T-helper 22 cell (primary cell): ENCODE measurements around the gene ZBTB22.
A peak's percentile ranks its signal among the peaks of the same experiment; 100 is the strongest.
"Not testable (repeated sequence)": the region's sequence is repeated elsewhere in the genome, so short reads cannot be mapped to it uniquely, and the experiment has no call there.

Experiments used
- DNase-seq: peaks from one replicate; pipeline ENCODE4 v3.0.0-alpha.2; 2020; ENCODE audit warnings: low read depth

The ZBTB22 gene

DNA sequence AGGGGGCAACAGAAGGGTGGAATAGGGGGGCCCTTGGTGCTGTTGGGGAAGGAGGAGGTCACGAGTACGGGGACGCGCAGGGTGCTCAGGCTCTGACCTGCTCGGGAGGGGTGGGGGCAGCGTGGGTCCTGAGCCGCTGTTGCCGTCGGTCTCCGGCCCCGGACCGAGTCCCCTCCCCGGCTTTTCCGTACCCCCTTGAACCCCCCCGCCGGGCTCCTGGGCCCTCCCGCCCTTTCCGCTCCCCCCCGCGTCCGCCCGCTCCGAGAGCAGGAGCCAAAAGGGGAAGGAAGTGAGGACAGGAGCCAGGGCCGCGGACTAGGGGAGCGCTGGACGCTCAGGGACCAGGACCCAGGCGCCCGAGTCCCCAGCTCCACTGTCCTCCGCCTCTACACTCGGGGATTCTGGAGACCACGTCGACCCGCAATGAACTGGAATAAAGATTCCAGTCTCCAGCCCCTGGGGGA is 18.7 kb downstream of the ZBTB22 start, which contains the start of gene RGL2:
Gene RGL2, minus strand, starts transcription at position 170 of the 464 bp plus-strand sequence. CDS start 332 bp downstream, outside the sequence.
- DNase-seq: peak; percentile 56

DNA sequence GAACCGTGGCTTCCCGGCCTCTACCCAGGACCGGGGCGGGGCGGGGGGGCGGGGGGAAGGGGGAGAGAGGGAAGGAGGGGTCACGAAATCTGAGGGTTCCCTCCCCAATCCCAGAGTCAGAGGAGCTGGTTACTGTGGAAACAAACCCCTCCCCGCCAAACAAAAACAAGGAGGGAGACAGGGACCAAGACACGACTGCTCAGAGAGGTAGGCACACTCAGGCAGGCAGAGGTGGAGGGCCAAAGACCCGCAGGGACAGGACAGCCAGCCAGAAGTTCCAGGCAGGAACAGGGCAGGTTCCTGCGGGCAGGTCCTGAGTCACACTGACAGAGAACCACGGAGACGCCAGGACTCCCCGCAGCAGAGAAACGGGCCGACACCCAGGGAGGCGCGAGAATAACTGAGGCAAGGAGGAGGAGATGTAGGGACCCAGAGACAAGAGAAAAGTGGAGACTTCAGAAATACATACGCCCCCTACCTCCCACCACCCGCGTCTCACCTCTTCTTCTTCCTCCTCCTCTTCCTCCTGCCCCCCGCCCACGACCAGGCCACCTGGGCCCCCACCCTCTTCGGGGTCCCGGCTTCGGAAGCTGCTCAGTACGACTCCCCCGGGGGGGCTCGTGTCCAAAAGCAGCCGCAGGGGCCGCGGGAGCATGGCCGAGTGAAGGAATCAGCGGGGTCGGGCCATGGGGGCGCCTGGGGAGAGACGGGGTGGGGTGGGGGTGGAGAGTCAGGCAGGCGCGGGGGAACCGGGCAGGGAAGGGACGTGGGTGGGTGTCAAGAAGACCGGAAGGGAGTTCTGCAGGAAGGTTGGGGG is 19.4 kb downstream of the ZBTB22 start:
- DNase-seq: peak; percentile 61

DNA sequence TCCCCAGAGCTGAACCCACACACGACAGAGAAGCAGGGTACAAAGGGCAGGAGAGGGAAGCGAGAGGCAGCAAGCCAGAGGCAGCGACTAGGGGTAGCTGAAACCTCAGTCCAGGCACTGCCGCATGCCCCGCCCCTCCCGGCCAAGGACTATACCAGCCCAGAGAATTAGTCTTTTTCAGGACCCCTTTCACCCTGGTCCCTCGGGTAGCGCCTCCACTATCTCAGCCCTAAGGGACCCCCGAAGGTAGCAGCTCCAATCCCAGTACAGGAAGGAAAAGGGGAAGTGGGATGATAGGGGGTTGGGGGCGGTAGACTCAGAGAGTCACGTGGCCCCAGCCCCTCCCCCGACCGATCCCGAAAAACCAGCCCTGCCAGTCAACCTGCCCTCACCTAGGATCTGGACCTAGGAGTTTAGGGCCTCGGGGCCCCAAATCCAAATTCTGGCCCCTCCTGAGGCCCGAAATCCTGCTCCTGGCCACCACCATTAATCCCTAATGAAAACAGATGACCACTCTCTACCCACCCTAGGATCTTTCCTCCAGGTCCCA is 20.1 kb downstream of the ZBTB22 start:
- no peak for DNase-seq

DNA sequence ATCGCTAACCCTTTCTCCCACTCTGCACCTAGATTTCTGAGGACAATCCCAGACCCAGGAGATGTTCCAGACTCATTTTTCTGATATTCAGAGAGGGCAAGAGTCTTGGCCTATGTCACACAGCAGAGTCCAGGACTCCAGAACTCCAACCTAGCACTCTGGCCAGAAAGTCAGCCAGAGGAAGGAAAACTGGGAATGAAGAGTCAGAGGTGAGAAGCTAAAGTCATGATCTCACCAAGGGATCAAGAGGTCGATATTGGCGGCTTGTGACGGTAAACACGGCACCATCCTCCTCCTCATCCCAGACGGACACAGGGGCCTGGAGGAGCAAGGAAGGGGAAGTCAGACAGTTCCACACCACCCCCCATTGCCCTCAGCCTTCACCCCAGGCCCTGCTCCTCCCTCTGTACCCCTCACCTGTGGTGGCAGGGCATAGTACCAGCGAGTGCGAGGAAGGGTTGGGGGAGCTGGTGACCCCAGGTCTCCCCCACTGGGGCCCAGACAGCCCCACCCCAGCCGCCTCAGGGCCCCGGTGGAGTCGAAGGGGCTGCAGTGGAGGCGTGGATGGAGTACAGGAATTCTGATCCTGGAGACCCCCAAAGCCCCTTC is 20.6 kb downstream of the ZBTB22 start:
- no peak for DNase-seq

DNA sequence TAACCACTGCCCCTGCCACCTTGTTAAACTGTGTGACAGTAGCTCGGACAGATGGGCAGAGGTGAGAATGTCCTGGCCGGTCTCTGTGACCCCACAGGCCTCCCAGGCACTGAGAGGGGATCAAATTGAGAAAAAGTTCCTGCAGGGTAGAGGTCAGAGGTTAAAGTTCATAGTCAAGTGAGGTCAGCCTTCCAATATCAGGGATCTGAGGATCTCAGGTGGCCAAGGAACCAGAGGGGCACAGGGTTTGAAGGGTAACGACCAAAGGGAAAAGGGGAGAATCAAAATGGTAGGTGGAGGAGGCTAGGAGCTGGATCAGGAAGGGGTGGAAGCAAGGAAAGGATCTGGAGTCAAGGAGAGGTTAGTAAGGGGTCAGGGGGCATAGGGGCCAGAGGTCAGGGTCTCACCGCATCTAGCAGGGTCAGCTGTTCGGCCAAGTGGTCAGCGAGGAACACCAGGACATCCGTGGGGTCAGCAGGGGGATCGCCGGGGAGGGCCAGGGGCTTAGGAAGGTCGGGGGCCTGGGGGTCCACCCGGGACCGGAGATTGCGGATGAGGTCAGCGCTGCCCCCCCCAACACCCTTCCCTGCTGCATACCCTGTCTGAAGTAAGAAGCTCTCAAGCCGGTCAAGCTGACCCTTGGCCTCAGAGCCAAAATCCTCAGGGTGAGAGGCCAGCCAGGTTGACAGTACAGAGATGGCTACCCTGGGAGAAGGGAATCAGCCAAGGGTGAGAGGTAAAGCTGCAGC is 21.7 kb downstream of the ZBTB22 start:
- no peak for DNase-seq

DNA sequence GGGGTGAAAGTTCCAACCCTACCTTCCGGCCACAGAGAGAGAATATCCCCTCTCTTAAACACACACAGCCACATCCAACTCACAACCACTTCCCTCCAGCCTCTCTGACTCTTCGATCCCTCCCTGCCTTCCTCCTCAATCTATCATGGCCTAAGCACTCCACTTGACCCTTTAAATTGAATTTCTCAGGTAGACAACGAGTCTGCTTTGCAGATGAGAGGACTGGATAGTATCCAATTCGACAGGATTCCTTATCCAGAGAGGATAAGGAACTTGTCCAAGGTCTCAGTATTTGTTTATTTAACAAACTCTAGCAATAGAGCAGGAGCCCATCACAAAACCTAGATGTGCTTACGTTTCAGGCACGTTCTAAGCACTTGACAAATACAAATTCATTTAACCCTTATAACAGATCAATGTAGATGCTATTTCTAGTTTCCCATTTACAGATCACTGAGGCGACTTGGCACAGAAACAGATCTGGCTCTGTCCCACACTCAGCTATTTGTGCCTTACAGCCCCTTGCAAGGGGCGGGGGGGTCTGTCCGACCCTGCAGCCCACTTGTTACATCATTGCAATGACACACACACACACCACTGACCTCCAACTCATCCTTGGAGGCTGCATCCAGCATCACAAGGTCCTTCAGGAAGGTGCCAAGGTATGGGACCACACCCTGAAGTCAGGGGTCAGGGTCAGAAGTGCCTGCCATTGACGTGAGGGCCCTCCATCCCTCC is 23.3 kb downstream of the ZBTB22 start:
- no peak for DNase-seq

DNA sequence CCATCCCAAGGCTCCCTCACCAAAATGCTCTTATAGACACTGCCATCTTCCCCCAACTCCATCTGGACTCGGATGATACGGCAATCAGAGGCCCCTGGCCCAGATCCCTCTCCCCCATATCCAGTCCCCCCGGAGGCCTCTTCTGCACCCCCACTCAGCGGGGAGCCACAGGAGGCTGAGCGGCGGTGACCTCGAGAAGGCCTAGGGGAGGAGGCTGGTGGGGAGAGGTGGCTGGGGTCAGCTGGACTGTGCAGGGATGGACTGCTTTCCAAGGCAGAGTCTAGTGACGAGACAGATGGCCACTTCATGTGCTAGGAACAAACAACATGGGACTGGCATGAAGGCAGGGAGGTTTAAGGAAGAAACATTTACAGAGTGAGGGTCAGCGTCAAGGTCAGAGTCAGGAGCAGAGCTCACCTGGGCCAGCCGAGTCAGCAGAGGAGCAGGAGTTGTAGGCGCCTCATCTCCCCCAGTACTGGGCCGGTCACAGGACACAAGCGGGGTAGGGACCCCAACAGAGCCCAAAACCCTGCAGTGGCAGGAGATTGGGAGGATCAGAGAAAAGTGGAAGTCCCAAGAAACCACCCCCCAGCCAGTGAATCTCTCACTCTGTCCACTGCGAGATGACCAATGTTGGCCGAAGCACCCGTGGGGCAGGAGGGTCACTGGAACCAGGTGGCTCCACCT is 24.4 kb downstream of the ZBTB22 start:
- no peak for DNase-seq

DNA sequence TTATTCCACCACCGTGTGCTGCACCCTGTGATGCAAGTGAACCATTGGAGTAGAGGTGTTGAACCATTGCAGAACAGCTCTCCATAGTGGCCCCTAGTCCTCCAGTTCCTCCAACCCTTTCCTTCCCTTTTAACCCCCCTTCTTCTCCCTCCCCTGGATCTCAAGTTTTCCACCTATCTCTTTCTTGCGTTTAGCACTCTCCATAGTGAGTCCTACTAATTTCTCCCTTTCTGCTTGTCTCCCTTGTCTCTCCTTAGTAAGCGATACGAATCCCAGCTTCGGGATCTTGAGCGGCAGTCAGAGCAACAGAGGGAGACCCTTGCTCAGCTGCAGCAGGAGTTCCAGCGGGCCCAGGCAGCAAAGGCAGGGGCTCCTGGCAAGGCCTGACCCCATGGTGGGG is 27.1 kb downstream of the ZBTB22 start:
- DNase-seq: no peak

DNA sequence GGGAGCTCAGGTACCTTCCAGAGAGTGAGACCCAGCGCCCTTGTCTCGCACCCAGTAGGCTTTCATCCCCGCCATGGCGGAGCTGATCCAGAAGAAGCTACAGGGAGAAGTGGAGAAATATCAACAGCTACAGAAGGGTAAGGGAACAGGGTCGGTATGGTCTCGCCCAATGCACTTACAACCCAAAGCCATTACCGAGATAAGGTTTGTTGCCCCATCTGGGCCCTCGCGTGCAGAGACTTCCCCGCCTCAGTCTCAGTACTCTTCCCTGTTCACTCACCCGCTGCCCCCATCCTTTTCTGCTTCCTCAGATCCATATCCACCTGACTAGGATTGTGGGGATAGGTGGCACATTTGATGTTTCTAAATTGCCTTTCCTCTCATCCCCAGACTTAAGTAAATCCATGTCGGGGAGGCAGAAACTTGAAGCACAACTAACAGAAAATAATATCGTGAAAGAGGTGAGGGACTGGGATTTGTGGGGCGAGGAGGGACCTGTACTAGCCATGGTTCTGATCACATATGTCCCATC is 27.7 kb downstream of the ZBTB22 start:
- no peak for DNase-seq

DNA sequence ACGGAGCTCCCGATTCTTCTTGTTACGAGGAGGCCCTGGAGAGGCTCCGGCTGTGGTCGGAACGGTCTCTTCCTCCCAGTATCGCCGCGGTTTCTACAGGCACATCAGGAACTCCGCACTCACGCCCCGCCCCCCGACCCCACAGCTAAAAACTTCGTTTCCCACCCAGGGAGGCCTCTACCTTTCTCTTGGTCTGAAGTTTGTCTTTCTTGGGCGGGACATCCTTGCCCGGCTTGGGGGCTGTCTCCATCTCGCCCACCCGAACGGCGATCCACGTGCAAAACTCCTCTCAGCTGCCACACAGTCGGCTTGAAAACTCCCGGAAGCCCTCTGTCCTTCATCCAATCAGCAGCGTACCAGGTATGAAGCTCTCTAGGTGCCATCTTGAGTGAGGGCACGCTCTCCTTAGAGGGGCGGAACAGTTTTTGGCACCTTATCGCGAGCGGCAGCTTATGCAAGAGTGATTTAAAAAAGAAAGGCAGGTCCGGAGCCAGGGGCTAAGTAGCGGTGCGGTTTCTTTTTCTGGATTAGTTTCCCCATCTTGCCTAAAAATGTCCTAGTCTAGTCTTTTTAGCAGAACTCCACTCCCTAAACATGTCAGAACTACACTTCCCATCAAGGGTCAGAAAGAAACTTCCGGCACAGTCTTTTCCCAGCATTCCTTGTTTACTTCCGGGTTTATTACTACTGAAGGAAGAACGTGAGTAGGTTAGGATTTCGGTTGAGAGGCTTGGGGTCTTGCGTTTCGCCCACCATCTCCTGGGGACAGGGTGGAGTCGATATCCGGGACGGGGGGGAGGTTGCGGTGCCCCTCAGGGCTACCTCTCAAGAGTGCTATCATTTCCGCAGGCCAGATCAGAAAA is 28.4 kb downstream of the ZBTB22 start, which contains the start of the genes PFDN6 and WDR46:
Gene PFDN6, plus strand, starts transcription at position 681 of the 863 bp plus-strand sequence. CDS start 256 bp downstream, outside the sequence.
Gene WDR46, minus strand, starts transcription at position 319 of the 863 bp plus-strand sequence. Its CDS starts 69 bp downstream, at position 250.
- peak; percentile 75 for DNase-seq

DNA sequence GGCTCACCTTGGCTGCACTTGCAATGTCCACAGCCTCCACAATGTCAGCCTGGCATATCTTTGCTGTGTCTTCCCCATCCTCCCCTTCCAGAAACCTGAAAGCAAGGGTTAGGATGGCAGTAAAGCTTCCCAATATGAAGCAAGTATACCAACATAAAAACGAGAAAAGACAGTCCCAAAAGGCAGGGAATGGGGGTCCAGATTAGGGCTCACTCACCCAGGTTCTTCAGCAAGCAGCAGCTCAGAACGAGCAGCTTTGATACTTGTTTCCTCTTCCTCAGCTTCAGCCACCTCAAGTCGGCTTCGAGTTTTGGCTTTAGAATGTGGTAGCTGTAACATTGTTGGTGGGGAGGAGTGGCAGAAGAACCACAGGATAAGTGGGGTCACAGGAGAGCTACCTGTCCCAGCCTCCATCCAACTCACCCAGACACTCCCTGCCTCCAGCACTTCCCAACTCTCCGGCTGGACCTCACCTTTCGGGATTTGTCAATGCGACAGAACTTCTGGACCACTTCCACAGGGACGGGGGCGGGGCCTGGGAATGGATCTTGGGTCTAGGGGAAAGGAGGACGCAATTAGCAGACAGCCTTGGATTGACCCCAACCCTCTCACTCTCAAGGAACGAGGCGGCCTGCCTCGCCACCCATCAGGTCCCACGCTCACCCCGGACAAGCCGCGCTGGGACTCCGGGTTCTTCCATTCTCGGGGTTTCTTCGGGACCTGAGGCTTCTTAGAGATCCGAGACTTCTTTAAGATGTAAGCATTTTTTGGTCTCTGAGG is 29.2 kb downstream of the ZBTB22 start:
- DNase-seq: no peak

DNA sequence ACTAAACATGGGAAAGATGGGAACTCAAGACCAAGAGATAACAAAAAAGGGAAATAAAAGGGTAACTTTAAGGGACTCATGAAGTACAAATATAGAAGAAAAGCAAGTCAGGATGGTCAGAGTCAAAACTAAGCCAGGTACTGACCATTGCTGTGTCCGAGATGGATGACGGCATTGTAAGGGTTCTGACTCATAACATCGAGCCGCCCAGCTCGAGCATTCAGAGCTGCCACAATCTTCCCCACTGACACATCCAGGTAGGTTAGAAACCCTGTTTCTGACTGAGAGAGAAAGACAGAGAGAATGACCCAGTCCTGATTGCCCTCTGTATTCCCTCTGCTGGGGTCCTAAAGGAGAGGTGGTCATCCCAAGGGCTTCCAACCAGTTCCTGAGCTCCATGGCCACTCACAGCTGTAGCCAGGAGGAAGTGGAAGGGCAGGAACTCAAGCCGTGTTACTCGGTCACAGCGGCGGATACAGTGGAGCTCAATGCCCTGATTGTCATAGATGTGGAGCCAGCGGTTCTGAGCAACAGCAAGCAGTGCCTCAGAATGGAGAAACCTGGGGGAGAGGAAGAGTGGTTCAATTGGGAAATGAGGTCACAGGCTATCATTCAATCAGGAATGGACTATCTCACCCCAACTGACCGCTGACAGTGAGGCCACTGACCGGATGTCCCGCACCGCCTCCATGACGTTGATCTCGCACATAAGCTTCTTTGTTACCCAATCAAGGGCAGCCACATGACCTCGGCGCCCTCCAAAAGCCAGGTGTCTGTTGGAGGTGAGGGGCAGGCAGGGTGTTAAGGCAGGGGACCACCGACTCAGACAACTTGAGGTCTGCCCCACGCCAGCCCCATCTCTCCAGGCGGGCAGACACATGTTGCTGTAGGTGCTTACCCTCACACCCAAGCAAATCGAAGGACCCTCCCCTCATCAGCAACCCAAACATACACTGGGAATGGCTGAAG is 30.3 kb downstream of the ZBTB22 start:
- no peak for DNase-seq

DNA sequence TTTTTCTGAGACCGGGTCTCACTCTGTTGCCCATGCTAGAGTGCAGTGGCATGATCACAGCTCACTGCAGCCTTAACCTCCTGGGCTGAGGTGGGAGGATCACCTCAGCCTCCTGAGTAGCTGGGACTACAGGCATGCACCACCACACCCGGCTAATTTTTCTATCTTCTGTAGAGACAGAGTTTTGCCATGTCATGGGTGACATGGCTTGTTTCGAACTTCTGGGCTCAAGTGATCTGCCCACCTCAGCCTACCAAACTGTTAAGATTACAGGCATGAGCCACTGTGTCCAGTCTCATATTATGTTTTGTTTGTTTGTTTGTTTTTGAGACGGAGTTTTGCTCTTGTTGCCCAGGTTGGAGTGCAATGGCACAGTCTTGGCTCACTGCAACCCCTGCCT is 32.3 kb downstream of the ZBTB22 start:
- DNase-seq: not testable (repeated sequence)

DNA sequence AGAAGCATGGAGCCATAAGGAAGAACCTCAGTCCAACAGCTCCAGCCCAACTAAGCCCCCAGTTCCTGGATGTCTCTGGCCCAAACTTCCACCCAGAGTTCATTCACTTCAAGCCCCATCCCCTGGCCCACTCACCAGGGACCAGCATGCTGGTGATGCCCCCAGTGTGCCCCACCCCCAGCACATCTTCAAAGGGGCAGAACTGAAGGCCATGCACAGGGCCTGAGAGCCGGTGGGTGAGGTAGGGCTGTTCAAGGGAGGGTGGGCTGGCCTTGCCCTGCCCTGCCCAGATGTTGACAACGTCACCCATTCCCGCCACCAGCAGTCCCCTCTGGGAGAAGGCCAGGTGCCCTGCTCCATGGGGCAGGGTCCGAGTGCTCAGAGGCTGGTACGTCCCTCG is 37.0 kb downstream of the ZBTB22 start:
- no peak for DNase-seq

DNA sequence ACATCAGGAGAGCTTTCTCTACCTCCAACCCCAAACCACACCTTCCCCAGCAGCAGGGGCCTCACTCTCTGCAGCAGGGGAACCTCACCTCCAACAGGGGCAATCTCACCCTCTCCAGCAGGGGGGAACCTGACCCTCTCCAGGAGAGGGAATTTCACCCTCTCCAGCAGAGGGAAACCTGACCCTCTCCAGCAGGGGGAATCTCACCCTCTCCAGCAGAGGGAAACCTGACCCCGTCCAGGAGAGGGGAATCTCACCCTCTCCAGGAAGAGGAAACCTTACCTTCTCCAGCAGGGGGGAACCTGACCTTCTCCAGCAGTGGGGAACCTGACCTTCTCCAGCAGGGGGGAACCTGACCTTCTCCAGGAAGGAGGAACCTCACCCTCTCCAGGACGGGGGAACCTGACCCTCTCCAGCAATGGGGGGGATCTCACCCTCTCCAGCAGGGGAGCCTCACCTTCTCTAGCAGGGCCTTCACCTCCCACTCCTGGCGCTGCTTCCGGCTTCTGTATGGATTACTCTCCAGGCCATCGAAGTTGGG is 37.5 kb downstream of the ZBTB22 start:
- DNase-seq: no peak

DNA sequence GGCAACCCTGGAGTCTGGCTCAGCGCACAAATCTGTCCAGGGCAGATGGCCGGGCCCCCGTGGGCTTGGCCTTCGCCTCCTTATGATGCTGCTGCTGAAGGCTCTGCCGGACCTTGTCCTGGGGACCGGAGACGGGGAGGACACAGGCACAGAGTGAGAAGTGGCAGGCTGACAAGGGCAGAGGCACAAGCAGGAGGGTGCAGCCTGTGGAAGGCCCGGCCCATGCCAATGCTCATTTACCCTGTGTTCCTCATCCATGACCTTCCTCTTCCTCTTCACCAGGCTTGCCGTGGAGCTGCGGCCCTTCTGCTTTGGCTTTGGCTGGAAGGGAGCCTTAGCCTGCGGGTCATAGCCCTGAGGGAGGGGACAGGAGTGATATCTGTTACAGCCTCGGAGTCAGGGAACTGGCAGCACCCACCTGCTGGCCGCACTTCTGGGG is 38.3 kb downstream of the ZBTB22 start:
- DNase-seq: no peak

DNA sequence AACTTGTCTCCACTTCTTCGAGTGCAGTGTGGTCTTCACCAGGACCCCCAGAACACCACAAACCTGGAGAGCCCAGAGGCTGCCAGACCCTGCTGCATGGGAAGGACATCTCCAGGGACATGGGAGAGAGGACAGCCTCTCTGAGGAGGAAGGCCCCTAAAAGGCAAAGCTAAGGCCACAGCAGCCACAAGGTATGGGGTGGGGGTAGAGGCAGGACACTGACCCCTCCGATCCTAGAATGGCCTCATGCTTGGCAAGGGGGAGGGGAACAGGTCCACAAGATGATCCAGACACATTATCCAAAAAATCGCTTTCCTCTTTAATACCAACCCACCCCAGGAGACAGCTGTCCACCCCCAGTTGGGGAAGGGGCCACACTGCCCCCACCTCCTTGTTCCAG is 38.7 kb downstream of the ZBTB22 start:
- DNase-seq: no peak
